Liver (tissue), 3 donors: ENCODE data around the gene KCNJ12.
"Not testable (repeated sequence)": the region's sequence is repeated elsewhere in the genome, so short reads cannot be mapped to it uniquely, and the experiment has no call there.

ENCODE experiments used
- CTCF ChIP-seq: fragments of 150-350 bp; IDR thresholded peaks from 2 replicates; pipeline ENCODE4 v1.5.1; 2017; ENCODE audit warnings: improper control_type of control experiment, low read depth, low read length; ENCODE audit not compliant: missing input control
- RXRA ChIP-seq, 2 donors: IDR thresholded peaks; 2 replicates each; pipeline ENCODE4 v1.6.1; 2017 to 2018; ENCODE audit warnings: antibody characterized with exemption in 2 of 2, mild to moderate bottlenecking in 1 of 2
- YY1 ChIP-seq: IDR thresholded peaks from 2 replicates; pipeline ENCODE4 v1.6.1; 2016; ENCODE audit warnings: antibody characterized with exemption, mild to moderate bottlenecking
- donor health status: healthy.
- donor health status: healthy.

- TF ChIP-seq CTCF; RXRA (IDR thresholded peaks at IDR 0.05); YY1: not testable (repeated sequence)
These were observed 45.5 kb downstream of the KCNJ12 start for GRCh38 chr17:21421421-21422310.
